GM12873 (cell line): ENCODE results near the gene CUEDC1.

Experiments used
- CTCF ChIP-seq: IDR thresholded peaks from 2 replicates; pipeline ENCODE4 v1.5.1; 2012; ENCODE audit warnings: low read depth, mild to moderate bottlenecking, moderate library complexity, low read length, control low read depth; ENCODE audit not compliant: insufficient read depth; ENCODE audit errors: missing control alignments

The CUEDC1 gene

GRCh38 chr17:57866723-57867122 lies 88.5 kb downstream of the CUEDC1 start:
- no peak for TF ChIP-seq CTCF

- no peak for TF ChIP-seq CTCF
Observed at GRCh38 chr17:57866319-57866718, 88.9 kb downstream of the CUEDC1 start.

GRCh38 chr17:57864273-57864672 lies 90.9 kb downstream of the CUEDC1 start:
- no peak for TF ChIP-seq CTCF

- TF ChIP-seq CTCF = no peak
Observed at GRCh38 chr17:57862694-57863667, 92.2 kb downstream of the CUEDC1 start.

- TF ChIP-seq CTCF = no peak
Observed at GRCh38 chr17:57861790-57862693, 93.2 kb downstream of the CUEDC1 start.

GRCh38 chr17:57861000-57861789 lies 94.0 kb downstream of the CUEDC1 start:
- TF ChIP-seq CTCF = no peak
